GM18907 (cell line): ENCODE measurements around the gene SEPTIN3.
"Not testable (repeated sequence)": the region's sequence is repeated elsewhere in the genome, so short reads cannot be mapped to it uniquely, and the experiment has no call there.

Experiments
- ATAC-seq: cut with Tn5 transposase; IDR thresholded peaks from one replicate; pipeline ENCODE4 v1.9.1; 2021; ENCODE audit warnings: mild to moderate bottlenecking, moderate library complexity; ENCODE audit not compliant: unreplicated experiment

Gene SEPTIN3

DNA sequence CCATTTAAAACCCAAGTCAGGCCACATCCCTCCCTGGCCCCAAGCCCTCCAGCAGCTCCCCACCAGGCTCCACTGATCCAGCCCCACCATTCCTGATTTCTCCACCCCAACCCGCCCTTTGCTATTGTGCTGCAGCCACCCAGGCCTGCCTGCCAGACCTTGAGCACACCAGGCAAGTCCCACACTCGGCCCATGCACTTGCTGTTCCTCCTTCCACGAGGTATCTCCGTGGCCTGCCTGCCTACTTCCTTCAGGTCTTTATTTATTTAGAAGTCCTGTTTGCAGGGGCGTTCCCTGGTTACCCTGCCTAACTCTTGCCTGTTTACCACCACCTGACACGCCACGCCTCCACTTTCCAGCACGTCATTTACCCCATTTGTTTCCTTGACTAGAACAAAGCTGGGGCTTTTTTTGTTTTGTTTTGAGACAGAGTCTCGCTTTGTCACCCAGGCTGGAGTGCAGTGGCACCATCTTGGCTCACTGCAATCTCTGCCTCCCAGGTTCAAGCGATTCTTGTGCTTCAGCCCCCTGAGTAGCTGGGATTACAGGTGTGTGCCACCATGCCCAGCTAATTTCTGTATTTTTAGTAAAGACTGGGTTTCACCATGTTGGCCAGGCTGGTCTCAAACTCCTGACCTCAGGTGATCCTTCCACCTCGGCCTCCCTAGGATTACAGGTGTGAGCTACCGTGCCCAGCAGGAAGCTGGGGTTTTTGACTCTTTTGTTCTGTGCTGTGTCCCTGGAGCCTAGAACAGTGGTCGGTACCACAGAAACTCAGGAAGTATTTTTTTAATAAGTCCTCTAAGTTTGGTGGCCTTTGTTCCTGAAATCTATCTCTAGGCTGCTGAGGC, 29.0 kb upstream of the SEPTIN3 start:
- ATAC-seq: peak; percentile 54

DNA sequence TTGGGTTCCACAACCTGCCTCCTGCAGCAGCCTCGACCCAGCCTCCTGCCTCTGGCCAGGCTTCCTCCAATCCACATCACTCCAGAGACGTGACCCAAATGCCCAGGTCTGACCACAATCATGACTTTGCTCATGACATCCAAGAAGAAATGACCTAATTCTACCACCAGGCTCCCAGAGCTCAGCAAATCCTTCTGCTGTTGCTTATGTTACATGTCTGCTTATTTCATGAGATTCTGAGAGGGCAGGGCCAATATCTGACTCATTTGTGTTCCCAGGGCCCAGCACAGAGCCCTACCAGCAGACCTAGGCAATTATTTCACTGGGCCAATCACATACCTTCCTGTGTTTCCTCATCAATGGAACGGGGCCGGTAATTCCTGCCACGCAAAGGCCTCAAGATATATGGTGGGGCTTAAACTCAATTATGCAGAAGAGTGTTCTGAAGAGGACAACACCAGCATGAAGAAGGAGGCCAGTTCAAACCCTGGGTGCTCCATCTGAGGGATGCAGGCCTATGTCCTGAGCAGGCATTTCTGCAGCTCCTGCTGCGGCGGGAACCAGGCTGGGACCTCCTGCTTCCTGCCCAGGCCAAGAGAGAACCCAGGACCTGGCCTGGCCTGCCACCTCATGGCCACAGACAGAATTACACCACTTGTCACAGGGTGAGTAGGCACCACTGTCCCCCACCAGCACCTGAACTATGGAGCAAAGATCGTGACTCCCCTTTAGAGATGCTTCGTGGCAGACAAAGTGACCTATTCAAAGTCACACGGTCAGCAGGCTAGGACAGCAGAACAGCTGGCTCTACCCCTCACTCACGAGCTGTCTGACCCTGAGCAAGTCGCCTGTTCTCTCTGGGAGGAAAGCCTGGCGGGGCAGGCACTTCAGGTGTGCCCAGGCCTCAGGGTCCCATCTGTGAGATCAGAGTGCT, 28.1 kb upstream of the SEPTIN3 start:
- peak; percentile 39 for ATAC-seq

DNA sequence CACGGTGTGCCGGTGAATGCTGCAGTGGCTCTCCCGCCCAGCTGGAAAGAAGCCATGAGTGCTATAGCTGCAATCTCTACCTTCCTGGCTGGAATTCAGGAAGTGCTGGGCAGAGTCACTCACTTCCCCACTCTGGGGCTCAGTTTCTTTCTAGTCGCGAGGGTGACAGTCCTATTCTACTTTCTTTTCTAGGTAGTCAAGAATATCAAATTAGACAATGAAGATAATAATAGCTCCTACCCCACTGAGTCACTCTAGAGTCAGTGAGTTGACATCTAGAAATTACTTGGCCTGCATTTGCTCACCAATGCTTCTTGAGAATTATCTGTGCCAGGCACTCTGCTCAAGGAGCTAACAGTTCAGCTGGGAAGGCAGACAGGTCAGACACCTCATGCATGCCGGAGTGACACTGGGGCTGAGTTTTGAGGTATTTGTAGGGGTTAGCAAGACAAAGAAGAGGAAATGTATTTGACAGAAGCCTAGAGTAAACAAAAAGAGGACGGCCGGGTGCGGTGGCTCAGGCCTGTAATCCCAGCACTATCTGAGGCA, 25.5 kb upstream of the SEPTIN3 start:
- ATAC-seq: no peak

DNA sequence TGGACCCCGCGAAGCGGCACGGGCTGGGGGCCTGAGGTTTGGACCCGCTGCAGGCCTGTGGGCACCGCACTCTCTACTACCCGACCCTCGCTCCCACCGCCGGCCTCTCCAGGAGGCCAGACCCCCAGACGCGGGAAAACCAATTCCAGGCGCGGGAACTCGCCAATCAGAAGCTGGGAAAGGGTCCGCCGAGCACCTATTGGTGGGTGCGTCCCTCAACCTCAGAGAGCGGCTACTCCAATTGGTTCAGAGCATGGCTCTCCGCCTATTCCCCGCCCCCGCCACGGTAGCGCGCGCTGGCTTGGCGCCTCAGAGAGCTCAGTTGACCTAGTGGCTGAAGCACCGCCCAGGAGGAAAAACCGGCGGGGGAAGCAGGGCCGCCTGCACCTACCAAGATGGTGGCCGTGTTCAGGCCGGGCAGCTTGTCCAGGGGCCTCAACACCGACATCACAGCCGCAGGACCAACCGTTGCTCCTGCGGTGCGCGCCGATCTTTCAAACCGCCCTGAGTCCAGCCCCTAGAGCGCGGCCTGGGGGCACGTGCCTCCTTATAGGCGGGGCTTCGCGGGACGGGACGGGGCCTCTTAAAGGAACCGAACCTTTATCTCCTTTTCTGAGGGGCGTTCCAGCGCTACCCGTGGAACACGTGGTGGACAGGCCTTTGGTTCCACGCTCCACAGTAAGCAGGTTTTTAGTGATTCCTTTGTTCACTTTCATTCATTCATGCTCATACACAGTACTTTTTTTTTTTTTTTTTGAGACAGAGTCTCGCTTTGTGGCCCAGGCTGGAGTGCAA, 22.4 kb upstream of the SEPTIN3 start, which contains the start of gene CENPM:
TSS of gene CENPM (minus strand) at position 524 of the 795 bp plus-strand sequence. CDS start at position 448, 76 bp downstream.
- ATAC-seq: peak; percentile 74

DNA sequence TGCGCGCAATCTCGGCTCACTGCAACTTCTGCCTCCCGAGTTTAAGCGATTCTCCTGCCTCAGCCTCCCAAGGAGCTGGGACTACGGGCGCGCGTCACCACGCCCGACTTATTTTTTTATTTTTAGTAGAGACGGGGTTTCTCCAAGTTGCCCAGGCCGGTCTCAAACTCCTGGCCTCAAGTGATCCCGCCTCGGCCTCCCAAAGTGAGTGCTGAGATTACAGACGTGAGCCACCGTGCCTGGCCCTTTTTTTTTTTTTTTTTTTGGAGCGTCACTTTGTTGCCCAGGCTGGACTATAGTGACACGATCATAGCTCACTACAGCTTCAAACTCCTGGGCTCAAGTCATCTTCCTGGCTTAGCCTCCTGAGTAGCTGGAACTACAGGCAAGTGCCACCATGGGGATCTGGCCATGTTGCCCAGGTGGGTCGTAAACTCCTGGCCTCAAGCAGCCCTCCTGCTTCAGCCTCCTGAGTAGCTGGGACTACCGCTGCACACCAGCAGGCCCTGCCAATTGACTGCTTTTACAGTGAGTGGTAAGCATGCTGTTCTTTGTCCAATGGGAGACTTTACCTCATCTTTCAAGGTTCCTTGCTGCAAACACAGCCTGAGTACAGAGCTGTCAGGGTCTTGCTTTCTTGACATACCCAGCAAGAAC, 21.7 kb upstream of the SEPTIN3 start:
- ATAC-seq: no peak

DNA sequence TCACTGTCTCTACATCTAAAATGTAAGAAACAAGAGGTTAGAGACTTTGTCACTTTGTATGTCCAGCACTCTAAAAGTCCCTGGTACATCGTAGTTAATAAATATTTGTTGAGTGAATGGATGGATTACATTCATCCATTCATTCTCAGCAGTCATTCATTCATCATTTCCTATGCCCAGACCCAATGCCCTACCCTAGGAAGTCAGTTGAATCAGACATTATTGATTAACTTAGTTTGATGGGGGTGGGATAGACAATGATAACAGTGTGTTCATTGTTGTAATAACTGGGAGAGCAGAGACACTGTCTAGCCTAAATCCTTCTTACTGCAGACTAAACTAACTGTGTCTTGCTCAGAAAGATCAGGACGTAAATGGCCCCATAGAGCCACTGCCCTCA, 21.1 kb upstream of the SEPTIN3 start:
- ATAC-seq: no peak

DNA sequence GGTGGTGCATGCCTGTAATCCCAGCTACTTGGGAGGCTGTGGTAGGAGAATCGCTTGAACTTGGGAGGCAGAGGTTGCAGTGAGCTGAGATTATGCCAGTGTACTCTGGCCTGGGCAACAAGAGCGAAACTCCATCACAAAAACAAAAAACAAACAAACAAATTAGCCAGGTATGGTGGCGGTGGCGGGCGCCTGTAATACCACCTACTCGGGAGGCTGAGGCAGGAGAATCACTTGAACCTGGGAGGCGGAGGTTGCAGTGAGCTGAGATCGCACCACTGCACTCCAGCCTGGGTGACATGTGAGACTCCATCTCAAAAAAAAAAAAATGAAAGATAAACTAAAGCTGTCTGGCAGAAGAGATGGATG, 20.3 kb upstream of the SEPTIN3 start:
- not testable (repeated sequence) for ATAC-seq

DNA sequence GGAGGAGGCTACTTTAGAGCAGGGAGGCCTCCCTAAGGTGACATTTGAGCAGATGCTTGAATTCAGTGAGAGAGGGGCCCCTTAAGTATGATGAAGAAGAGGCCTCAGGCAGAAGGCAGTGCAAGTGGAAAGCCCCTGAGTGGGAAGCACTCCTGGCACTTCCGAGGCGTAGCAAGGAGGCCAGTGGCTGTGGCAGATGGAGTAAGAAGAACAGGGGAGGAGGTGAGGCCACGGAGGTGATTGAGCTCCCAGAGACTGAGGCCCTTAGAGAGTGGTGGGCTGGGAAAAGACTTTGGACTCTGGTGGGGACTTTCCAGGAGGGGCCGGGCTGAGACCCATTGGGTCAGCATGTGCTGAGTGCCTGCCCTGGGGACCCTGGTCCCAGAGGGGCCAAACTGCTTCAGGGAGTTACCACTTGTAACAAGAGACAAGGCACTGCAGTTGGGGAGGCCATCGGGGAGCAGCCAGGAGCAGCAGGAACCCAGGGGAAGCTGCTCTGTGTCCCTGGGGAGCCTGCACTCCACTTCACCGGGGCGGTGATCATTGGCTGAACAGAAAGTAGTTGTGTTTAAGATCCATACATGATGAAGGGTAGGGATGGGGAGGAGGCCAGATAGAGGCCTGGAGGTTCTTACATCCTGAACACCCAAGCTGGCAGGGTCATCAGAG, 19.8 kb upstream of the SEPTIN3 start:
- no peak for ATAC-seq

DNA sequence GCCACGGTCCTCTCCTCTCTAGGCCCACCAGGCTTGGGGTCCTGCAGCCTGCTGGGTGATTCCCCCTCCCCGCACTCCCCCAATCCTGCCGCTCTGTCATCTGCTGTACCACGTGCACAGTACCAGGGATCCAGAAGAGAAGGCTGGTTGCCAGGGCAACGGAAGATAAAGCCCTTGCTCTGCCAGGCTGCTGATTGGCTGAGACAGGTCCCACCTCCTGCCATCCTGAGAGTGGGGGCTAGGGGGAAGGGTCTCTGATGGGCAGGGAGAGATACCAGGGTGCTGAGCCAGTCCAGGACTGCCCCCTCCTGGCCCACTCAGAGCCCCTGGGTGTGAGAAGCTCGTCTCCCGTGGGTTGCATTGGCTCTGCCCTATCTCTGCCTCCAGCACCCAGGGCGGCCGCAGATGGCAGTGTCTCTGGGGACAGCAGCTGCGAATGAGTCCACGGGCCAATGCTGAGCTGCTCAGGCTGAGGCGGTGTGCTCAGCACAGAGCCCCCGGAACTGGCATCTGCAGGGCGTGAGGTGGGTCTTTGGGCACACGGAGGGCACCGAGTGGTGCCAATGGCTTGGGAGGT, 17.3 kb upstream of the SEPTIN3 start, which contains the start of gene SMIM45:
TSS of gene SMIM45 (plus strand) at position 253 of the 577 bp plus-strand sequence.
- ATAC-seq: no peak

DNA sequence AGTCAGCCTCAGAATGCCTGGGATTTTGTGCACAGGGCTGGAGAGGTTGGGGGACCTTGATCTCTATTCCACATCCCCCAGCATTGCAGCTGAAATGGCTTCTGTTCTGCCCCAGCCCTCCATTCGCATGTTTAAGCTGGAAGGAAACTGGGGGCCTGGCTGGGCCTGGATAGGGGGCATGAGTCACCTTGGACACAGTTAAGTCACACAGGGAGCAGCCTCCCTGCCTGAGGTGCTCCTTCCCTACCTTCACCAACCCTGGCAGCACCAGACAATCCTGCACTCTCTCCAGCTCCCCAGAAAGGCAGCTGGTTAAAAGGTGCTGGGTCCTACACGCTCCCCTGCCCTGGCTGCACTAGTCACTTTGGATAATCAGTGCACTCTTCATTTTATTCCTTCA, 16.5 kb upstream of the SEPTIN3 start:
- no peak for ATAC-seq

DNA sequence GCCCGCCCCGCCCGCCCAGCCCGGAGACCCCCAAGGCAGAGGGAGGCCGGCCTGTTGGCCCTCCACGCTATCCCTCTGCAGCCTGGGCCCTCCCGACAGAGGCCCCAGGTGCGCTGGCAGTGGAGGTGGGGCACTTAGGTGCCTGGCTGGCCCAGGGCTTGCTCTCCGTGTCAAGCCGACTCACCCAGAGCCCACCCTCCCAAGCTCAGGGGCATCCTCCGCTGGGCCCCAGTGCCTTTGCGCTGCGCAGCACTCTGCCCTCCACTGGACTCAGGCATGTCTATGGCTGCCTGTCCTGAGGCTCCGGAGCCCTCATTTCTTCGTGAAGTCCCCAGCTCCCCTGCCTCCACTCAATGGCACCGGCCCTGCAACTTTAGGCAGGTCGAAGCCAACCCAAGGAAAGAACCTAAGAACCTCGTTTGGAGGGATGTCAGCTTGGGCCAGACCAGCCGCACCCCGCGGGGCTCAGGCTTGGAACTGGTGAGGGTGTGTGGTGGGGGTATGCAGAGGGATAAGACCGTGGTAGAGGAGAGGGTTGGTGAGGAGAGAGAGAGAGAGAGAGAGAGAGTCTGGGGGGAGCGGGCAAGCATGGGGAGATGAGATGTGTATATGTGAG, 11.2 kb upstream of the SEPTIN3 start:
- peak; percentile 27 for ATAC-seq

DNA sequence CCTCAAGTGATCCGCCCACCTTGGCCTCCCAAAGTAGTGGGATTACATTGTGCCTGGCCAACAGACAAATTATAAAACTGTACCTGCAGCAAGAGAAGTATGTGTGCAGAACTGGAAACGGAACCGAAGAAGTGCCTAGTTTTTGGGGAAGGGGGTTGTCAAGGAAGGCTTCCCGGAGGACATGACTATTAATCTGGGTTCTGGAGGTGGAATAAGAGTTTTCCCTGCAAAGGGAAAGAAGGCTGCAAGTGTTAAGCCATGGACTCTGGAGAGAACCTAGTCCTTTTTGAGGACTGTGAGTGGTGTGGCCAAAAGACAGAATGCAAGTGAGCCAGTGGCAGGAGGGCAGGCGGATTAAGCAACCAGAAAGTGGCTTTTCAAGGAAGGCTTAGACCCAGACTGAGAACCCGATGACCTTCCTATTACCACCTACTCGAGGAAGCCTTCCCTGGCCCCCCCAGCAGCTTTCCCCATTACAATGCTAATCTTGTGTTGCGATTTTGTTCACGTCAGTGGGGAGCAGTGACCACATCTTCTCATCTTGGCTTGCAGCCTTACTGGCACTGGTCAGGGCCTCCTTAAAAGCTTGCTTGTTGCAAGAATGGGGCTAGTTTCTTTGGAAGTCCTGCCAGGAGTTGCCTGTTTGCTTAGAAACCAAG, 5.7 kb upstream of the SEPTIN3 start:
- ATAC-seq: no peak

DNA sequence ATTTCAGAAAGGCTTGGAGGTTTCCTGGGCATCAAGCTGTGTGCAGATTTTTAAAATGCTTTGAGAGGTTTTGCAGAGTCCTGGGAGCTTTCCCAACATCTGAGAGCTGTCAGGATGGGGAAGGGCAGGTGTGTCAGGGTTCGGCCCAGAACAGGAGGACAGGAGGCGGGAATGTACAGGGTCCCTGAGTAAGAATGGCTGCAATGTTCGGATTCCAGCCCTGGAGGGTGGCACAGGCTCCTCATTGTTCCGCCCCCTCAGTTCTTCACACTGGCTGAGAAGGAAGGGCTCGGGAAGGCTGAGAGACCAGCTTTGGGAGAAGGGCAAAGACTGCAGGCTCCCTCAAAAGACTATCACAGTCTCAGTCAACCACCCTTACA, 5.1 kb upstream of the SEPTIN3 start:
- ATAC-seq: no peak

DNA sequence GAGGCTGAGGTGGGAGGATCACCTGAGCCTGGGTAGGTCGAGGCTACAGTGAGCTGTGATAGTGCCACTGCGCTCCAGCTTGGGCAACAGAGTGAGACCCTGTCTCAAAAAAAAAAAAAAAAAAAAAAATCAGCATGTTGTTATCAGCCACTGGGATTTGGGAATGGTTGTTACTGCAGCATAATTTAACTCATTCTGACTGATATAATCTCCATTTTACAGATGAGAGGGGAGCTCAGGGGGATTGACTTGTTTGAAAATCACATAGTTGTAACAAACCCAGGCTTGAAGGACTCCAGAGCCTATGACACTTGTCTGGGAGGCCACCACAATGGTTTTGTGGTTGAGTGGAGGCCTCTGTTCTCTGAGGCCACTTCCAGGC, 3.0 kb upstream of the SEPTIN3 start:
- no peak for ATAC-seq

DNA sequence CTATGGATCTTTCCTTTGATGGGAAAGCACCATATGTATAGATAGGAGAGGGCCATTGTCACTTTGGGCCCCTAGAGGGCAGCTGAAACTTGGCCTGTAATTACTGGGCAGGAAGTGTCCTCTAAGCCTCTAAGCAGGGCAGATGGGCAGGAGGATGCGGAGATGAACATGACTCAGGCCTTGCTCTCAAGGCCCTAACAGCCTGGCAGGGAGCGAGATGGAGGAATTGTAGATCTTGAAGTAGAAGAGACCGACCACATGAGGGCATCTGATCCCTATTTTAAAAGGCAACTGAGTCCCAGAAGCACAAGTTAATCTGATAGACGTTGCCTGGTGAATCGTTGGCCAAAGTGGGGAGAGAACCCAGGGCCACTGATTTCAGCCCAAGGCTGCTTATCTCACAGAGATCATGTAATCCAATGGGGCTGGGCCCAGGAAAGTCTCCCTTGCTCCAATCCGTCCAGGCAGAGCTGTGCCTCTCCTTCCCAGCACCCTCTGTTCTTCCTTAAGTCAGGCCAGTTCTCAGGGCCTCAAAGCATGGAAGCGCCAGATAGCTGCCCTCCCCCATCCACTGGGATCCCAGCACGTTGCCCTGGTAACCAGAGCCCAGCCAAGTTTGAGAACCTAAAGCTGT, 2.5 kb upstream of the SEPTIN3 start:
- ATAC-seq: no peak

DNA sequence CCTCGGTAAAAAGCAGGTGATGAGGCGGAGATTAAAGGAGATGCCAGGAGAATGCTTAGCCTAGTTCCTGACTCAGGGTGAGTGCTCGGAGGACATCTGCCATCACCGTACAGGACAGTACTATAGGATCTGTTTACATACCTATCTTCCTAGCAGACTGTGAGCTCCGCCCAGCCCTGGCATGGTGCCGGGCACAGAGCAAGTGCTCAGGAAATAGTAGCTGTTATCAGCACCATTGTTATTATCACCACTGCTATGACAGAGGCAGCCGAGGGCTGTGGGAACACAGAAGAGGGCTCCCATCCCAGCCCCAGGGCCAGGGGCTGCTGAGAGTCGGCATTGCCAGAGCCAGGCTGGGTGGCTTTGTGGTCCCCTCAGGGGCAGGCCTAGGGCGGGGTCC, 642 bp upstream of the SEPTIN3 start:
- no peak for ATAC-seq

DNA sequence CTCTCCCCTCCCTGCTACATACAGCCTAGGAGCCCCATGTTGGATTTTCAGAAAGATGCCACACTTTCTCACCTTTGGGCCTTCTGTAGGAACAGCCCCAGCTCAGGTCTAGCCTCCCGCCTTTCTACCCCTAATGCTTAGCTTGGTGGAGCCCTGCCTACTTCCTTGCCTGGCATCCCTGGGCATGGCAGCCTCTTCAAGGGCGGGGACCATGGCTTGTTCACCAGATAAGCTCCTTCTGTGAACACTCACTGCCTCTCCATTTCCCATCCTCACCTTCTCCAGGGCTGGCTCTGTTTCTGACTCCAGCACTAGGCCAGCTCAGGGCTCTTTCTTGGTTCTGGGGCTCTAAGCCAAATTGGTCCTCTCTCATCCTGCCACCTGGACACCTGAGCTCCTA, 1.4 kb downstream of the SEPTIN3 start:
- no peak for ATAC-seq

DNA sequence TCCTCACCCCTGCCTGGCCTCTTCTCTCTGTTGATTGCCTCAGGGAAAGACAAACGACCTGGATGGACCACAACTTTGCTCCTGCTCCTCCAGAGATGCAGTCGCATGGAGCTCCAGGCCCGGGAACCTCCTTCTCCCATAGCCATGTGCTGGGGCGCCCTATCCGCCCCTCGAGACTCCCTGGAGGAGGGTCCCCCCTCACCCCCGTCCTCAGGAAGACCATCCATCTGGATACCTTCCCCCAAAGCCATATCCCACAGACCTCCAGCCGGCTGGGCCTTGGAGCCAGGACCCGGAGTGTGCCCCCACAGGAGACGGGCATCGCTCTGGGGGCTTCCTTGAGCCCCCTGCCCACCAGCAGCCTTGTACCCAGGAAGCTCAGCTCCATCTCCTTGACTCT, 2.2 kb downstream of the SEPTIN3 start:
- ATAC-seq: no peak
